K562 (cell line): ENCODE data around the gene HOXB6. TPM values are rescaled to one million over a fixed set of nuclear protein-coding genes. Genes with fewer than 3 reads are reported as not detected.

Source experiments
- DPF2 ChIP-seq: fragments of 450-650 bp; IDR thresholded peaks from 2 replicates; pipeline ENCODE4 v1.6.1; 2016
- L3MBTL2 ChIP-seq: fragments of 450-650 bp; IDR thresholded peaks from 2 replicates; pipeline ENCODE4 v1.6.1; 2016; ENCODE audit warnings: mild to moderate bottlenecking, moderate library complexity
- MYNN ChIP-seq, 2 experiments: sonication (generic); formaldehyde crosslinking in 1 of 2; IDR thresholded peaks; 2 replicates each; pipeline versions ENCODE4 v1.5.0 to v1.6.1; 2016 to 2020; ENCODE audit warnings: antibody characterized with exemption in 1 of 2, missing genetic modification reagents in 1 of 2
- NCOR1 ChIP-seq: fragments of 450-650 bp; IDR thresholded peaks from 2 replicates; pipeline ENCODE4 v1.6.1; 2016; ENCODE audit warnings: mild to moderate bottlenecking, moderate library complexity
- NFIC ChIP-seq: fragments of 450-650 bp; IDR thresholded peaks from 2 replicates; pipeline ENCODE4 v1.6.1; 2017; ENCODE audit warnings: mild to moderate bottlenecking, inconsistent platforms
- SMAD1 ChIP-seq: fragments of 150-350 bp; IDR thresholded peaks from 2 replicates; pipeline ENCODE4 v1.6.1; 2014; ENCODE audit warnings: low read length, low read depth; ENCODE audit not compliant: partially characterized antibody
- SPI1 ChIP-seq: IDR thresholded peaks from 2 replicates; pipeline ENCODE4 v1.6.1; 2011; ENCODE audit warnings: low read depth, low read length, control low read depth, borderline replicate concordance
- TAF7 ChIP-seq: fragments of 450-650 bp; IDR thresholded peaks from 2 replicates; pipeline ENCODE4 v1.6.1; 2016; ENCODE audit warnings: missing genetic modification characterization, missing compliant biosample characterization
- ZFX ChIP-seq: sonication (generic); formaldehyde crosslinking; IDR thresholded peaks from 2 replicates; pipeline ENCODE4 v1.8.0; 2022; ENCODE audit warnings: mild to moderate bottlenecking, missing genetic modification reagents, moderate library complexity
- ZKSCAN1 ChIP-seq: fragments of 150-350 bp; IDR thresholded peaks from 2 replicates; pipeline ENCODE4 v1.6.1; 2016; ENCODE audit warnings: low read depth, low read length
- polyA plus RNA-seq, 8 experiments: library from polyadenylated mRNA; depleted of rRNA in 4 of 8; stranded (reverse) in 5 of 8; unstranded in 3 of 8; fragments of >200 nt; fragmentation: Nextera tagmentation in 2 of 8; fragmentation: Illumina TruSeq in 1 of 8; extraction: Ambion mirVana in 2 of 8; extraction: Trizol in 1 of 8; gene quantifications; 2 replicates each; pipeline versions ENCODE4 v1.2.1 to v1.2.3, GENCODE V29; 2011 to 2014; ENCODE audit warnings: inconsistent platforms in 1 of 8, missing spikeins in 1 of 8
- total RNA-seq, 7 experiments: library from RNA; depleted of rRNA in 6 of 7; stranded (reverse); fragments of >200 nt in 6 of 7; fragmentation: Illumina TruSeq in 2 of 7; extraction: Trizol in 2 of 7; gene quantifications; 2 replicates each; pipeline versions ENCODE4 v1.2.1 to v1.2.3, GENCODE V29; 2011 to 2021; ENCODE audit warnings: low replicate concordance in 1 of 7
- TF ChIP-seq, protein P1 (sequence below): sonication (generic); formaldehyde crosslinking; IDR thresholded peaks from 2 replicates; pipeline ENCODE4 v1.8.1; 2022; ENCODE audit warnings: missing genetic modification reagents
- TF ChIP-seq, protein P2 (sequence below): fragments of 450-650 bp; IDR thresholded peaks from 2 replicates; pipeline ENCODE4 v1.6.1; 2017; ENCODE audit warnings: antibody characterized with exemption, mild to moderate bottlenecking
- TF ChIP-seq, protein P3 (sequence below): sonication (generic); formaldehyde crosslinking; IDR thresholded peaks from 2 replicates; pipeline ENCODE4 v1.9.0; 2022; ENCODE audit warnings: mild to moderate bottlenecking, missing genetic modification reagents

Gene HOXB6
- total and polyA plus RNA-seq, 9 of the 15 experiments (the other 6 are each of a cell fraction or from before 2014, with no cell fraction given) = 1.2 to 14.8 (median 4.9) TPM

DNA sequence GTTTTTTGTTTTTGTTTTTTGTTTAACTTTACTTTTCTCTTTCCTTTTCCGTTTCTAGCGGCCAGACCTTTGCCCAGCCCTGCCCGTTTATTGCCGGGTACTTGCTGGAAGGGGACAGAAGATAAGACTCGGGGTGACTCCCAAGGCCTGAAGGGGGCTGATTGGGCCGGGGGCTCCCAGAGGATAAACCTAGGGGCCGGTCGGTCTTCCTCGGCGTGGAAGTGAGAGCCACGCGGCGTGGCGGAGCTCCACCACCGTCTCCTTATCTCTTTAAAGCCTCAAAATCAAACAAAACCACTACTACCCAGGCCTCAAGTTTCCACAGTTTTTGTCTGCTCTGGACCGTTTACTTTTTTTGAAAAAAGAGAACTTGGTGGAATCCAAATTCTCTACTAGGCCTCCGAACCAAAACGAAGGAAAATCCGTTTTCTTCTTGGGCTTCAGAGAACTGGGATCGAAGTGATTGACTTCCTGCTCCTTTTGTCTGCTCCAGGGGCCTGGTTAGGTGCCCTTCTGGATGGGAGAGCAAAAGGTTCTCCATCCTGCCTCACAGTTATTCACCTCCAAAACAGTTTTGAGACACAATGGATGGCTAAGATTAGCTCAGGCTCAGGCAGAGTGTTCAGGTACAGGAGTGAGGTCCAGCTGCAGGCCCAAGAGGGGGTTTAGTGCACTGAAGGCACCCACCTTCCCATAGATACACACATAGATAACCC is 29.9 kb upstream of the HOXB6 start (continued):
- no peak for TF ChIP-seq SMAD1
- 0 out of 2 replicates have a peak, but pooled peaks have one; percentile 8 for TF ChIP-seq DPF2
- TF ChIP-seq ZFX (CRISPR knock-in tag) = peak; percentile 59
- no peak for TF ChIP-seq NFIC
- TF ChIP-seq, protein P1, sequence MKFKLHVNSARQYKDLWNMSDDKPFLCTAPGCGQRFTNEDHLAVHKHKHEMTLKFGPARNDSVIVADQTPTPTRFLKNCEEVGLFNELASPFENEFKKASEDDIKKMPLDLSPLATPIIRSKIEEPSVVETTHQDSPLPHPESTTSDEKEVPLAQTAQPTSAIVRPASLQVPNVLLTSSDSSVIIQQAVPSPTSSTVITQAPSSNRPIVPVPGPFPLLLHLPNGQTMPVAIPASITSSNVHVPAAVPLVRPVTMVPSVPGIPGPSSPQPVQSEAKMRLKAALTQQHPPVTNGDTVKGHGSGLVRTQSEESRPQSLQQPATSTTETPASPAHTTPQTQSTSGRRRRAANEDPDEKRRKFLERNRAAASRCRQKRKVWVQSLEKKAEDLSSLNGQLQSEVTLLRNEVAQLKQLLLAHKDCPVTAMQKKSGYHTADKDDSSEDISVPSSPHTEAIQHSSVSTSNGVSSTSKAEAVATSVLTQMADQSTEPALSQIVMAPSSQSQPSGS = no peak
- TF ChIP-seq, protein P2, sequence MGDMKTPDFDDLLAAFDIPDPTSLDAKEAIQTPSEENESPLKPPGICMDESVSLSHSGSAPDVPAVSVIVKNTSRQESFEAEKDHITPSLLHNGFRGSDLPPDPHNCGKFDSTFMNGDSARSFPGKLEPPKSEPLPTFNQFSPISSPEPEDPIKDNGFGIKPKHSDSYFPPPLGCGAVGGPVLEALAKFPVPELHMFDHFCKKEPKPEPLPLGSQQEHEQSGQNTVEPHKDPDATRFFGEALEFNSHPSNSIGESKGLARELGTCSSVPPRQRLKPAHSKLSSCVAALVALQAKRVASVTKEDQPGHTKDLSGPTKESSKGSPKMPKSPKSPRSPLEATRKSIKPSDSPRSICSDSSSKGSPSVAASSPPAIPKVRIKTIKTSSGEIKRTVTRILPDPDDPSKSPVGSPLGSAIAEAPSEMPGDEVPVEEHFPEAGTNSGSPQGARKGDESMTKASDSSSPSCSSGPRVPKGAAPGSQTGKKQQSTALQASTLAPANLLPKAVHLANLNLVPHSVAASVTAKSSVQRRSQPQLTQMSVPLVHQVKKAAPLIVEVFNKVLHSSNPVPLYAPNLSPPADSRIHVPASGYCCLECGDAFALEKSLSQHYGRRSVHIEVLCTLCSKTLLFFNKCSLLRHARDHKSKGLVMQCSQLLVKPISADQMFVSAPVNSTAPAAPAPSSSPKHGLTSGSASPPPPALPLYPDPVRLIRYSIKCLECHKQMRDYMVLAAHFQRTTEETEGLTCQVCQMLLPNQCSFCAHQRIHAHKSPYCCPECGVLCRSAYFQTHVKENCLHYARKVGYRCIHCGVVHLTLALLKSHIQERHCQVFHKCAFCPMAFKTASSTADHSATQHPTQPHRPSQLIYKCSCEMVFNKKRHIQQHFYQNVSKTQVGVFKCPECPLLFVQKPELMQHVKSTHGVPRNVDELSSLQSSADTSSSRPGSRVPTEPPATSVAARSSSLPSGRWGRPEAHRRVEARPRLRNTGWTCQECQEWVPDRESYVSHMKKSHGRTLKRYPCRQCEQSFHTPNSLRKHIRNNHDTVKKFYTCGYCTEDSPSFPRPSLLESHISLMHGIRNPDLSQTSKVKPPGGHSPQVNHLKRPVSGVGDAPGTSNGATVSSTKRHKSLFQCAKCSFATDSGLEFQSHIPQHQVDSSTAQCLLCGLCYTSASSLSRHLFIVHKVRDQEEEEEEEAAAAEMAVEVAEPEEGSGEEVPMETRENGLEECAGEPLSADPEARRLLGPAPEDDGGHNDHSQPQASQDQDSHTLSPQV = peak; percentile 80
- TF ChIP-seq, protein P3, sequence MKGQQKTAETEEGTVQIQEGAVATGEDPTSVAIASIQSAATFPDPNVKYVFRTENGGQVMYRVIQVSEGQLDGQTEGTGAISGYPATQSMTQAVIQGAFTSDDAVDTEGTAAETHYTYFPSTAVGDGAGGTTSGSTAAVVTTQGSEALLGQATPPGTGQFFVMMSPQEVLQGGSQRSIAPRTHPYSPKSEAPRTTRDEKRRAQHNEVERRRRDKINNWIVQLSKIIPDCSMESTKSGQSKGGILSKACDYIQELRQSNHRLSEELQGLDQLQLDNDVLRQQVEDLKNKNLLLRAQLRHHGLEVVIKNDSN (CRISPR knock-in tag) = no peak
- TF ChIP-seq TAF7 (tag) = no peak
- no peak for TF ChIP-seq NCOR1
- TF ChIP-seq MYNN (IDR thresholded peaks at IDR 0.05) = no peak
- no peak for TF ChIP-seq MYNN (CRISPR knock-in tag; IDR thresholded peaks at IDR 0.05)
- TF ChIP-seq SPI1 = no peak
- no peak for TF ChIP-seq ZKSCAN1
- peak; percentile 75 for TF ChIP-seq L3MBTL2
- TF ChIP-seq, all 486 proteins: peak for 13
